Erythroblast (primary cell): ENCODE data around the gene POMC.

Experiments
- GATA1 ChIP-seq: IDR thresholded peaks from 2 replicates; pipeline ENCODE4 v1.6.1; 2011; ENCODE audit warnings: low read depth, mild to moderate bottlenecking, control low read depth, low read length, moderate library complexity
- POLR2A ChIP-seq: IDR thresholded peaks from 2 replicates; pipeline ENCODE4 v1.6.1; 2011; ENCODE audit warnings: mild to moderate bottlenecking, low read length

GRCh38 chr2:25215948-25216679, 47.7 kb upstream of the POMC start:
- peak; percentile 81 for TF ChIP-seq POLR2A
- TF ChIP-seq GATA1, result no peak
